GM18861 (cell line): ENCODE results near the gene SNORC.

ENCODE experiments used
- ATAC-seq: cut with Tn5 transposase; IDR thresholded peaks from one replicate; pipeline ENCODE4 v1.9.1; 2021; ENCODE audit not compliant: unreplicated experiment

The SNORC gene

DNA sequence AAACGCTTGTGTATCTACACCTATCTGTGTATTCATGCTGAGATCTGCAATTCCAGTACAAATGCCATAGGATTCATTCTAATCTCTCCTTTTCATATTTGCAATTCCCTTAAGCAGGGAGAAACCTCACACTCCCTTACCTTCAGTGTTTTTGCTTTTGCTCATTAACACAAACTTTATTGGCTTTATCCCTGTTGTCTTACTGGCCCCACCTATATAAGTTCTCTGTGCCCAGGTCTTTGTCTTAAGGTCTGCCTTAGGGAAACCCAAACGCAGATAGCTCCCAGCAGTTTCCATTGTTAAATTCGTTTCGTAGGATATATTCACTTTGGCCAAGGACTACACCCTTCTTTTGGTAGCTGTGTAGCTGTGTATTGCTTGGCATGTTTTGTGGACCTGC, 4.0 kb upstream of the SNORC start:
- ATAC-seq: no peak

DNA sequence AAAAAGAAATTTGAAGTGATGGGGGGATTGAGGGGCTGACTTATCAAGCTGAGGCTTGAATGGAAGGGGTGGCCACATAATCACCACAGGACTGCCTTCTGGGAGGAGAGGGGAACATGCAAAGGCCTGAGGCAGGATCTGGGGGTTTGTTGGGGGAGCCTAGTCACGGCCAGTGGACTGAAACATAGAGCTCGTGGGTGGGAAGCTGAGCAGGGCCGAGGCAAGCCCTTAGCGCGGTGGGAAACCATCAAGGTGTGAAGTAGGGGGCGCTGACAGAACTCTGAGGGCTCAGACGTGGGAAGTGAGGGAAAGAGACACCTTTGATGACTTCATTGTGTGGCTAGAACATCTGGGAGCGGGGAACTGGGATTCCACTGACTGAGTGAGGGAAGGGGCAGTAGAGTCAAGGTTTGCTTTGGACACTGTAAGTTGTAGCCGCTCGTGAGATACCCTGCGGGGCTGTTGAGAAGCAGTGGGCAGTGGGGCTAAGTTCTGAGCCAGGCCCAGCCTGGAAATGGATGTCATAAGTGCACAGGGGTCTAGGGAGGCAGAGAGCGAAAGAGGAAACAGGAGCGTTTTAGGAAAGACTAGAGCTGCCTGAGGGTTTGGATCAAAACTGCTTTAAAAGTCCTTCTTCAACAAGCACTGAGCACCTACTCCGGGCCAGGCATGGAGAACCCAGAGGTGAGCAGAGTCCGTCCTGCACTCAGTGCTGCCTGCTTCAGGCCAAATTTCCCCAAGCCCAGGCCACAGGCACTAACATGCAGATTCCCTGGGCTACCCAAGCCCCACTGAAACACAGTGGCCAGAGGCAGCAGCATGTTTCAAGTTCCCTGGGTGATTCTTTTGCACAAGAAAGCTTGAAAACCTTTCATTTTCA, 686 bp upstream of the SNORC start:
- no peak for ATAC-seq

DNA sequence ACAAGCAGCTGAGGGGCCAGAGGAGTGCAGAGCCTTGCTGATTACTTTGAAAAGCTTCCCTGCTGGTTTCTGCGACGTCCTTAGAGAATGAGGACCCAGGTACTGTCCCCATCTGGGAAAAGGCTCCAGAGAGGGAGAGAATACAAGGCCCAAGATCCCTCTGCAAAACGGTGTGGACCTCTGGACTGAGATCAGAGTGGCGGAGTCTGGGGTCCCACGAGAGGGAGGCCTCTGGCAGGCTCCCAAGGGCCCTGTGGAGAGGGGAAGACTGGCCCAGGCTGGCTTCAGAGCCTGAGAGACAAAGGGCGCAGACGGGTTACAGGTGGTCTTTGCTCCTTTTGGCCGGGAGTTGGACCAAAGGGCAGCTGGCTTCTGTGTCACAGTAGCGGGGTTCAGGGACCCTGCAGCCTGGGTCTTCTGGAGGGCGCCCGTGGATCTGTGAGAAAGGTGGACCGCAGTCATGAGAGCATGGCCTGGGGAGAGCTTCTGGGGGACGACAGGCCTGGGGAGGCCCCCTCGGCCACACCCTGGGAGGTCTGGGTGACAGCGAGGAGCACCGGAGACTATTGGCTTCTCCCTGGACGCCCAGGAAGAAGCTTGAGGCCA, 805 bp downstream of the SNORC start:
- ATAC-seq: no peak

DNA sequence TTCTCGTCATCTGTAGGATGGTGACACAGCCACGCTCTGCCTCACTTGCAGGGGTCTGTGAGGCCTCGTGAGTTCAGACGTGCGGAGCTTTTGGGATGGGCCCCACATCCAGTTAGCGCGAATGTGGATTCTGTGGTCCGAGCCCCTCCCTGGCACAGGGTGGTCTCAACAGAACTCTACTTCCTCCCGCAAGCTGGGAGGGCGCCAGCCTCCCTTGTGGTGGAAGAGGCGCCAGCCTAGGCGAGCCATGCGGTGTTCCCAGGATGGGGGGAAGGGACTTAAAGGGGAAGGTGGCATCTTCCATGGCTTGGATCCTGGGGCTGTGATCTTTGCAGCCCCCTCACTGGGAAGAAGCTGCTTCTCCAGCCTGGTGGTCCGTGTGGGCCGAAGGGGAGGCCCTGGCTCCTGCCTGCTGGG, 1.4 kb downstream of the SNORC start:
- ATAC-seq: no peak

DNA sequence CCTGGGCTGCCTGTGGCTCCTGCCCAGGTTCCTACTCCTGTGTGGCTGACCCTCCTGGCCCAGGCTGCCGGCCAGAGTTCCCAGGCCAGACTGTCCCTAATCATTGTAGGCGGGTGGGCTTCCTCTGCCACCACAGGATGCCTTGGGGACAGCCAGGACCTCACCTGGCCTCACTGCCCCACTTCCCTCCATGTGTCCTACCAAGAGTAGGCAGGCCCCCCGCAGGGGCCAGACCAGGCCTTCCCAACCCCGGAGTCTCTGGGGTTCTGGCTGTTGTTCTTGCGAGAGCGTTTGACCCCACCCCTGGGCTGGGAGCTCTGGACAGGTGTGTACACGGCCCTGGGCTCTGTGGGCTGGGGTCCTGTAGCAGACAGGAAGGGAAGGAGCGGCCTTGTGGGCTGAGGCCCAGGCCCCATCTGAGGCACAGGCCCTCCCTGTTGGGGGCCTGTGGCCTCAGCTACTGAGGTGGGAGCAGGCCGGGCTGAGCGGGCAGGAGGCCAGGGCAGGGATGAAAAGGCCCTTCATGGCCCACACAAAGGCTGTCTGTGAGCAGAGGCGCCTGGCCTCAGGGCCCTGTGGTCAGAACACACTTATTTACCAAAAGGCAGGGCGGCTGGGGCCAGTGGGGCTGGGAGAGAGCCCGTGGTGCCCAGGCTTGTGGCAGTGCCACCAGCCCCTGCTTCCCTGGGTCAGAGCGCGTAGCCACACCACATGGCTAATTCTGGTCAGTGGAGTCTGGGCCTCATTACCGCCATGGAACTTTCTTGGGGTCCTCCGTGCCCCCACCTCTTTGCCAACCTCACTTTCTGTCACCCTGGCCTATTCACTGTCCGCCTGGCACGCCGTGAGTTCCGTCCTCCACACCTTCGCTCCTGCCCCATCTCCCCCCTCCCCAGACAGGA, 2.0 kb downstream of the SNORC start:
- ATAC-seq: no peak

DNA sequence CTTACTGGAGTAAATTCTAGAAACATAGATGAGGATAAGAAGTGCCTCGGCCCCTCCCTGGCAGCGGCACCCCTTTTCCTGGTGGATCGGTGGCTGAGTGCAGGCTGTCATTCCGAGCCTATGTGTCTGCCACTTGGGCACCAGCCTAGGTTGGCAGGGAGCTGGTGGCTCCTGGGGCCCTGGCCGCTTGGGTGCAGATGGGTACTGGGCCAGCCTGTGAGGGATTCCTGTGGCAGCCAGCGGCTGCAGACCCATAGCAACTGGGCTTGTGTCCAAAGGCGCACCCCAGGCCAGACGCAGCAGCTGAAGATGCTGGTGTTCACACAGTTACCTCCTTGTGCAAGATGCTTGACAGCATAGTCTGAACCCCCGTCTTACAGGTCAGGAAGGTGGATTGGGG, 2.8 kb downstream of the SNORC start:
- ATAC-seq: no peak

DNA sequence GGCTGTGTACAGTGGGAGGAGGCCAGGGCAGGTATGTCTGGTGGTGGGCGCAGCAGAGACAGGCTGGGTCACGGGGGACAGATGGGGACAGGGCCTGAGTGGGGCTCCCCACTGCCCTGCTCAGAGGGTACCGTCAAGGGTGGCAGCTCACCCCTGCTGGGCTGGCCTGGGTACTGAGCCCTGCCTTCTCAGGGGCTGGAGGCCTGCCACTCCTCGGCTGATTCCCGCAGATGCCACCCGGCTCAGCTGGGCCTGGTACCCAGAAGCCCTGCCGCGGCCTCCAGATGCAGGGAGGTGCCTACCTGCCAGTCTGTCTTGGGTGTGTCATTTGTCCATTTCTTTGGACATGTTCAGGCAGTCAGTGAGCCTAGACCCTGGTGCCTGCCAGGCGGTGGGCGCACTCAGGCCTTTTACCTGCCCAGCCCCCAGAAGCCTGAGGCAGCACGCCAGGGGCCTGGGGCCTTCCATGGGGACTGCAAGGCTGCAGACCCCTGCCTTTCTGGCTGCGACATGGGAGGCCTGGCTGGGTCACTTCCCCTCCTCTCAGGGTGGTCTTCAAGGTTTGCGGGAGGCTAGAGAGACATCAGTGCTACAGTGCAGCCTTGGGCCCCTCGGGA, 3.3 kb downstream of the SNORC start:
- ATAC-seq: no peak

DNA sequence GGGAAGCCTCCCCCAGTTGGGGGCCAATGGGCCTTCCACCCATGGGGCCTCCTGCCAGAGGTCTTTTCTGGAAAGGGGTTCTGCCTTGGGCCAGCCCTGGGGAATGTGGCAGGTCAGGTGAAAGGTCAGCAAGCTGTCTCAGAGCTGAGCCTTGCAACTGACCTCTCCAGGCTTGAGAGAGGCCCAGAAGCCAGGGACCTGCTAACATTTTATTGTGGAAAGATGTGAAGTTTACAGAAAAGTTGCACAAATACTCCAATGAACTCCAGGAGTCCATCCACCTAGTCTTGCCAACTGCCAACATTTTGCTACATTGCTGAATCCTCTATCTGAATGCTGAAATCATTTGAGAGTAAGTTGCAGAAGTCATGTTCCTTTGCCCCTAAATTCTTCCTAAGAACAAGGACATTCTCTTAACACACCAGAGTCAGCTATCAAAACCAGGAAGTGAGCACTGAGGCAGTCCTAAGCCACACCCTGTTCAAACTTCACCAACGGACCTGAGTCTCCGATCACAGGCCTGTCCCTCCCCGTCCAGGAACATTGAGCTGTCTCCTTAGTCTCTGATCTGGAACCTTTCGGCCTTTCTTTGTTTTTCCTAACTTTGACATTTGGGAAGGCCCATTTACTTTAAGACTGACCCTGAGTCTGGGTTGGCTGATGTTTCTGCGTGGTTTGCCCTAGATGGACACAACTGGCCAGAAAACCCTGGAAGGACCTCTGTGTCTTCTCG, 4.0 kb downstream of the SNORC start:
- no peak for ATAC-seq

DNA sequence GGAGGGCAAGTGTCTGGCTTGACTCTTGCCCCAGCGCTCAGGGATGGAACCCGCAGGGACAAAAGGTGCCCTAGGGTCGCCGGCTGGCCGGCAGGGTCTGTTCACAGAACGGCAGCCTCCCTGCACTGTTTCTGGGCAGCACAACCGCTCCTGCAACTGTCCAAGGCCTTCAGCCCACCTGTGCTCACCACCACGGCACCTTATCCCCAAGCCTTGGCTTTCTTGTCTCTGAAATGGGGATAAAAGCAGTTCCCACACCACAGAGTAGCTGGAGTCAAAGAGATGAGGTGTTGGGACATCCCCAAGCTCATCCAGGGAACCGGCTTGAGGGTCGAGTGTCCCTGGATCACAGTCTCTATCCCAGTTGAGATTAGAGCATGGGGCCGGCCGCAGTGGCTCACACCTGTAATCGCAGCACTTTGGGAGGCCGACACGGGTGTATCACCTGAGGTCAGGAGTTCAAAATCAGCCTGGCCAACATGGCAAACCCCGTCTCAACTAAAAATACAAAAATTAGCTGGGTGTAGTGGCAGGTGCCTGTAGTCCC, 4.7 kb downstream of the SNORC start:
- no peak for ATAC-seq

DNA sequence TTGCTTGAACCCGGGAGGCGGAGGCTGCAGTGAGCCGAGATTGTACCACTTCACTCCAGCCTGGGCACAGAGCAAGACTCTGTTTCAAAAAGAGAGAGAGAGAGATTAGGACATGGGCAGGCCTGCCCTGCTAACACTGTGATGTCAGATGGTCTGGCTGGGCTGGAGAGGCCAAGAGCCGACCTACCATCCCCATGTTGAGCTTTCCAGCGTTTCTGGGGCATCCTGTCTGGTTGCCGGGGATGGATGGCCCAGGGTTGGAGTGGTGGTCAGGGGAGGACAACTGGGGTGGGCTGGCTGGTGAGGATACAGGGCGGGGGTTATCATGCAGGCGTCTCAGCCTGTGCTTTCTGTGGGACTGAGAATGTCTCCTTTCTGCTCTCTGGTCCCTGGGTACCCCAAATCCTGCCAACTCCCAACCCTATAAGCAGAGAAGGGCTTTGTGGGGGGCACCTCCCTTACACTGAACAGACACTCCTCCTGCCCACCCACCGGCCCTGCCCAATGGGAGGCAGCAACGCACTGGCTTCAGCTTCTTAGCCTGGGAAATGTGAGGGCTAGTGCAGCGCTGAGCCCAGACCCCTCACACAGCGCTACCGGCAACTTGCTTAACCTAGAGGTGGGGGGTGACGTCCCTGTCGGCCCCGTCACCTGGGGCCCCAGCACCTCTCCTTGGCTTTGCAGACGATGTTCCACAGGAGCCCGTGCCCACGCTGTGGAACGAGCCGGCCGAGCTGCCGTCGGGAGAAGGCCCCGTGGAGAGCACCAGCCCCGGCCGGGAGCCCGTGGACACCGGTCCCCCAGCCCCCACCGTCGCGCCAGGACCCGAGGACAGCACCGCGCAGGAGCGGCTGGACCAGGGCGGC, 5.4 kb downstream of the SNORC start:
- ATAC-seq: no peak

DNA sequence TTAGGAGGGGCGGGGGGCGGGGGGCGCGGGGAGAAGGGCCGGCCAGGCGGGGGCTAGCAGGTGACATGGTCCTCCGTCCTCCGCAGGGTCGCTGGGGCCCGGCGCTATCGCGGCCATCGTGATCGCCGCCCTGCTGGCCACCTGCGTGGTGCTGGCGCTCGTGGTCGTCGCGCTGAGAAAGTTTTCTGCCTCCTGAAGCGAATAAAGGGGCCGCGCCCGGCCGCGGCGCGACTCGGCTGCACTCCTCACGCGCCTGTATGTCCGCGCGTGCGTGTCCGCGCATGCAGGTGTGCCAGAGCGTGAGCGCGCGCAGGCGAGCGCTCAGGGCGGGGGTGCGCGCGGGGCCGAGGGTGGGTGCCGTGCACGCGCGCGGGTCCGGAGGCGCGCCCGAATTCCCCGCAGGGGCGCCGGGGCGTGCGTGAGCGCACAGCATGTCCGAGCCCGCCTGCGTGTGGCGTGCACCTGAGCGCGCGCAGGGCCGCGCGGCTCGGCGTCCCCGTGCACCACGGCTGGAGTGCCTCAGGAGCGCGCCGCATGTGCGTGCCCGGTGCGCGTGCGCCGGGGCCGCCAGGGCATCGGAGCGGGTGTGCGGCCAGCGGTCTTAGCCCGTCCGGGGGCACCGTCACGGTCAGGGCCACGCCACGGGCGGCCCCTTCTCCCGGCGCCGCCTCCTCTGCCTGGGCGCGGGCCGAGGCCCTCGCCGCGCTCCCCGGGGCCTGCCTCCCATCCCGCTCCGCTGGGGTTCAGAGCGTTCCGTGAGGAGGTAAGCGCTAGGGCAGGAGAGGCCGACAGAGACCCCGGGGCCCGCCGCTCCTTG, 6.3 kb downstream of the SNORC start:
- ATAC-seq: no peak

DNA sequence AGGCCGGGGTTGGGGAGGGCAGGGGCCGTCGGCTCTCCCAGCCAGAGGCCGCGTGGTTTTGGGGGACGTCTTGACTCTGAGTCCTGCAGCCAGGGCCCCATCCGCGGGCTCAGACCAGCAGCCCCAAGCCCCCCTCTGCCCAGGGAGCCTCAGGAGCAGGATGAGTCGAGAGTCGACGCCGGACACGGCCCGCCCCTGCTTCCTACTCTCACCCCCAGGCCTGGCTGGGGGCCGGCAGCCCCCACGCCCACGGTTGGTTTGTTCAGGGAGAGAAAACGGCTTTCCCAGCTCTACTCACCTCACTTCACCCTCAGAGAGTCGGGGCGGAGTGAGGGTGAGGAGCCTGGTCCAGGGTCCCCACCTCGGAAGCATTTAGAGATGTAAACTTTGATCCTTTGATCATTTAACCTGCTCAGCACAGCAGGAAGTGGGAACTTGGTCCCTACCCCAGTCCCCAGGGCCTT, 6.9 kb downstream of the SNORC start:
- ATAC-seq: no peak

DNA sequence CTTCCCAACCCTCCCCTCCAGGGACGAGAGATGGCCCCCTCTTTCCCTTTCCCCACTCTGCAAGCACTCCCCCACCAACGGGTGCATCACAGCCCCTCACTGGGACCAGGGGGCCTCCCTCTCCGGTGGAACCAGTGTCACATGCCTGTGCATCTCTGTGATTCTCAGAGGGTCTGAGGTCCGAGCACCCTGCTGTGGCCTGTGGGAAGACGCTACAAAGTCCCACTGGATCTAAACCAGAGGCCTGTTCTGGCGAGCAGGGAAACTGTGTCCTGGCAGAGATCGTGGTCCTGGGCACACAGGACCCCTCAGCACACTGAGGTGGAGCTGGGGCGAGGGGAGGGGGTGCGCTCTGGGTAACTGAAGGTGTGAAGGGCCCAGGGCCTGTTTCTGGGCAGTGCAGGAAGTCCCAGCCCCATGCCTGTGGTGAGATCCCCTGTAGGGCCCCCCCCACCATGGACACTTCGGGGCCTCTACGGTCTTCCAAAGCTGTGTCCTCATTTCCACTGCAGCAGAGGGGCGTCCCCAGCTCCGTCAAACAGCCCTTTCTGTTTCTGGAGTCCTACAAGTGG, 8.0 kb downstream of the SNORC start:
- no peak for ATAC-seq

DNA sequence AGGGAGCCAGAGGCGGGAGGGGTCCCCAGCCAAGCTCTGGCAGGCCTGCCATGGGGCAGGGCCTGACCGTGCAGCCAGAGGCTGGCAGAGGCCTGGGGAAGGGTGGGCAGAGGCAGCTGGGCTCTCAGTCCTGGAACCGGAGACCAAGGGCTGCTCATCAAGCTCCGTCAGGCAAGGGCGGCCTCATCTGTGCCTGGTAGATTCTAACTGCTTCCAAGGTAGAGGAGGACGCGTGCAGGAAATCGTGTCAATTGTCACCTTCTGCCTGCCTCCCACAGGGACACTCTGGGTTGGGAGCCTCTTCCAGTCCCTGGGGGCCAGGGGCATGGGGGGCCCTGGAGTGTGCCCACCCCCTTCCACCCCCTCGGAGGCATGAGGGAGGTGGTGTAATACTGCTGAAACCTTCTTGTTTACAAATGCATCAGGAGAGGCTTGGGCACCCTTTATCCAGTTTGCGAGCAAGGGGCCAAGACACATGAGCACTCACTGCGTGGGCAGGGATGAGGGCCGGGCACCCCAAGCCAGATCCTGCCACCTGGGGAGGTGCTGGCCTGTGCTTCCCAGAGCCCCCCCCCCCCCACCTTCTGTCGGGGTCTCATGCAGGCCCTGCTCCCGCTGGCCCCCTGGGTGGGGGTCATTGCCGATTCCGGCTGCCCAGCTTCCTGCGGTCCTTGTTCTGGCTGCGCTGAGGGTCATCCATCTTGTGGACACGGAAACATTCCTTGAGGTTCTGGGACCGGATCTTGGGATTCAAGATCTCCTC, 9.0 kb downstream of the SNORC start:
- no peak for ATAC-seq

DNA sequence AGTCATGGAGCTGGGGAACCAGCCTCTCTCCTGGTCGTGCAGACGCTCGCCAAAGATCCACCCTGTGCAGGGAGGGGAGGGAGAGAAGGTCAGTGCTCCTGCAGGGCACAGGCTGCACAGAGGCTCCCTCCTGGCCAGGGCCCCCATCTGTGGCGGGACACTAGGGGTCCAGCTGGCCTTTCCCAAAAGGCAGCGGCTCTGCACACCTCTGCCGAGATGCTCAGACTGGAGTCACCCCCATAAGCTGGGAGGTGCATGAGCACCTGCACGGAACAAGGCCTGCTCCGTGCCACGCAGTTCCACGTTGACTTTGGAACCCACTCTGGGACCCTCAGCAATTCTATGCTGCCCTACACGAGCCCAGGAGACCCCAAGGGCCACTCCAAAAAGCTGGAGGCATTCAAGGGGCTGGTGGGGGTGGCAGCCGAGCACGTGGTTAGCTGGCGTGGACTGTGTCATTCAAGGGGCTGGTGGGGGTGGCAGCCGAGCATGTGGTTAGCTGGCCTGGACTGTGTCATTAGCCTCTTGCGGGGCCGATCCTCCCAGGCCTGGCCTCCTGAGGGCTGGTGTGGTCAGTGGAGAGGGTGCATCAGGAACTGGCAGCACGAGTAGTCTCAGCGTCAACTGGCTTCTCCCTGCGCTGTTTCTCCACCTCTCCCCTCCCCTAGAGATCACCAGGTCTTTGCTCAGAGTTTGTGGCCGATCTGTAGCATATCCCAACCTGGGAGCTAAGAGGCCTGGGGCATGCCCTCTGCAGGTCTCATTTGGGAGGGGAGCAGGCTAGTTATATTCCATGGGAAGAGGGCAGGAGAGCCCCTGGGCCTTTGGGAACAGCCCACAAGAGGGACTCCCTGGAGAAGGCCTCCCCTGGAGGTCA, 9.8 kb downstream of the SNORC start:
- no peak for ATAC-seq

DNA sequence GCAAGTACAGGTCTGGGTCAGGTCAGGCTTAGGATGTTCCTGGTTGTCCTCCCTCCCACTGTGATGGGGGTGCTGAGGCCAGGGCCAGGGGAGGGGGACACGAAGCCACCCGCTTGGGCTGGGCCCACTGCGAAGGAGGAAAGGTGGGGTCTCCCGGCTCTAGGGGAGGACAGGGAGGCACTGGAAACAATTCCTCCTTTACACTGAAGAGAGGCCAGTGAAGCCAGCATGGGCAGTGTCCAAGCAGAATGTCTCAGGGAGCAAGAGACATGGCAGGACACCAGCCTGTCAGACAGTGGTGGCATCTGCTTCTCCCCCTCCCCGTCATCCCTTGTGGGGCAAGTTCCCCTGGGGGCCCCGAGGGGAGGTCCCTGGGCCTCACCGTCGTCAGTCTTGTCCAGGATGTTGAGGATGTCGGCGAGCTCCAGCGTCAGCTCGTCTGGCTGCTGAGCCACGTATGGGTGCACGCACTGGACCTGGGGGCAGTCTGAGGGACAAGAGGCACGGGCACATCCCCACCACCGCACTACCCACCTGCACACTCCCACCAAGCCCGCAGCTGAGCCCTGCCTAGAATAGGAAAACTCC, 10.8 kb downstream of the SNORC start:
- no peak for ATAC-seq
